Neural cell (in vitro differentiated cells): ENCODE data around the gene GABRD. TPM values are rescaled to one million over a fixed set of nuclear protein-coding genes. Genes with fewer than 3 reads are reported as not detected.

Experiments
- H2AFZ ChIP-seq: fragments of 200-600, 300-800 bp; sonication (generic), shearing (Covaris generic); 2 replicates; pipeline ENCODE4 v1.6.0; 2014; ENCODE audit warnings: low read depth, mild to moderate bottlenecking, antibody characterized with exemption, low read length, moderate library complexity
- H3F3A ChIP-seq: fragments of 200-600 bp; shearing (Covaris generic); 2 replicates; pipeline ENCODE4 v1.6.1; 2016; ENCODE audit warnings: mild to moderate bottlenecking, moderate library complexity, mixed read lengths, antibody characterized with exemption, low read length; ENCODE audit not compliant: insufficient read depth, poor library complexity, severe bottlenecking
- H3K27ac ChIP-seq: fragments of 200-600, 300-800 bp; sonication (generic), shearing (Covaris generic); 2 replicates; pipeline ENCODE4 v1.5.1; 2014; ENCODE audit warnings: mild to moderate bottlenecking, low read length, moderate library complexity
- H3K27me3 ChIP-seq: fragments of 300-800, 200-600 bp; sonication (generic), shearing (Covaris generic); 2 replicates; pipeline ENCODE4 v1.6.0; 2014; ENCODE audit warnings: mild to moderate bottlenecking, low read depth, low read length, moderate library complexity; ENCODE audit not compliant: insufficient read depth
- H3K36me3 ChIP-seq: fragments of 300-800, 200-600 bp; sonication (generic), shearing (Covaris generic); 2 replicates; pipeline ENCODE4 v1.5.1; 2014; ENCODE audit warnings: mild to moderate bottlenecking, antibody characterized with exemption, low read length, moderate library complexity; ENCODE audit not compliant: insufficient read depth
- H3K4me2 ChIP-seq: fragments of 300-800, 200-600 bp; sonication (generic), shearing (Covaris generic); 2 replicates; pipeline ENCODE4 v1.6.0; 2014; ENCODE audit warnings: mild to moderate bottlenecking, low read length
- H3K4me3 ChIP-seq: fragments of 300-800, 200-600 bp; sonication (generic), shearing (Covaris generic); 2 replicates; pipeline ENCODE4 v1.5.1; 2014; ENCODE audit warnings: mild to moderate bottlenecking, low read length, moderate library complexity
- H3K79me2 ChIP-seq: fragments of 200-600 bp; shearing (Covaris generic); replicated peaks from 2 replicates; pipeline ENCODE4 v1.6.0; 2014; ENCODE audit warnings: mild to moderate bottlenecking, low read length, moderate library complexity; ENCODE audit not compliant: insufficient read depth
- H3K9ac ChIP-seq: fragments of 300-800, 200-600 bp; sonication (generic), shearing (Covaris generic); 2 replicates; pipeline ENCODE4 v1.6.1; 2016; ENCODE audit warnings: mild to moderate bottlenecking, low read length, mixed read lengths
- H3K9me2 ChIP-seq: fragments of 200-600 bp; shearing (Covaris generic); 2 replicates; pipeline ENCODE4 v1.6.1; 2016; ENCODE audit warnings: mild to moderate bottlenecking, low read length, mixed read lengths; ENCODE audit not compliant: insufficient read depth
- H3K9me3 ChIP-seq: fragments of 200-600, 300-800 bp; sonication (generic), shearing (Covaris generic); 2 replicates; pipeline ENCODE4 v1.6.1; 2016; ENCODE audit warnings: mild to moderate bottlenecking, mixed run types, low read length, moderate library complexity, mixed read lengths
- H4K20me1 ChIP-seq: fragments of 200-600 bp; shearing (Covaris generic); 2 replicates; pipeline ENCODE4 v1.6.1; 2016; ENCODE audit warnings: mild to moderate bottlenecking, mixed run types; ENCODE audit not compliant: insufficient read depth
- CTCF ChIP-seq: fragments of 450-650 bp; IDR thresholded peaks from 2 replicates; pipeline ENCODE4 v1.5.1; 2014; ENCODE audit warnings: antibody characterized with exemption, mild to moderate bottlenecking, moderate library complexity; ENCODE audit not compliant: poor library complexity, severe bottlenecking
- EP300 ChIP-seq: fragments of 450-650 bp; conservative IDR thresholded peaks from 2 replicates; pipeline ENCODE4 v1.6.1; 2014; ENCODE audit warnings: antibody characterized with exemption, mild to moderate bottlenecking, moderate library complexity; ENCODE audit not compliant: poor library complexity, severe bottlenecking
- EZH2 ChIP-seq: fragments of 200-600, 300-800 bp; shearing (Covaris generic), sonication (generic); IDR thresholded peaks from 2 replicates; pipeline ENCODE4 v1.6.1; 2014; ENCODE audit warnings: antibody characterized with exemption, low read length, borderline replicate concordance, mild to moderate bottlenecking; ENCODE audit not compliant: insufficient read depth, poor library complexity, severe bottlenecking
- MXI1 ChIP-seq: fragments of 450-650 bp; conservative IDR thresholded peaks from 2 replicates; pipeline ENCODE4 v1.6.1; 2014; ENCODE audit warnings: antibody characterized with exemption, mild to moderate bottlenecking; ENCODE audit not compliant: poor library complexity, severe bottlenecking
- POLR2AphosphoS5 ChIP-seq: IDR thresholded peaks from 2 replicates; pipeline ENCODE4 v1.6.1; 2012
- RAD21 ChIP-seq: fragments of 450-650 bp; conservative IDR thresholded peaks from 2 replicates; pipeline ENCODE4 v1.6.1; 2014; ENCODE audit warnings: antibody characterized with exemption, mild to moderate bottlenecking, moderate library complexity
- REST ChIP-seq: IDR thresholded peaks from 2 replicates; pipeline ENCODE4 v1.6.1; 2012; ENCODE audit warnings: borderline replicate concordance
- SMC3 ChIP-seq: fragments of 450-650 bp; conservative IDR thresholded peaks from 2 replicates; pipeline ENCODE4 v1.6.1; 2014; ENCODE audit warnings: antibody characterized with exemption, mild to moderate bottlenecking, moderate library complexity; ENCODE audit not compliant: poor library complexity
- TAF1 ChIP-seq: IDR thresholded peaks from 2 replicates; pipeline ENCODE4 v1.6.1; 2012; ENCODE audit warnings: low read depth
- polyA plus RNA-seq: library from polyadenylated mRNA; depleted of rRNA; stranded (reverse); fragments of >200 nt; gene quantifications from 2 replicates; pipeline ENCODE4 v1.2.3, GENCODE V29; 2014

Gene GABRD
- polyA plus RNA-seq, 1 donor from 2014 or later: 0.85 TPM

GRCh38 chr1:2060072-2060471 is 40.9 kb downstream of the GABRD start:
- Histone ChIP-seq H3K9me3 (no peaks in the 10 kb centered on the region), H3K79me2 (no peaks in the 10 kb centered on the region), H3K9me2 (no peaks in the 10 kb centered on the region), H3K27me3 (no peaks in the 10 kb centered on the region), H3K4me2 (no peak overlapping the region), H3K4me3 (no peak overlapping the region), H3K36me3 (peaks cover 3% of the 10 kb centered on the region), H3K27ac (no peak overlapping the region), H3F3A (no peaks in the 10 kb centered on the region), H2AFZ (no peak overlapping the region), H4K20me1 (no peaks in the 10 kb centered on the region), H3K9ac (no peak overlapping the region)
- TF ChIP-seq EZH2: no peak
- TF ChIP-seq SMC3: no peak

- Histone ChIP-seq H3F3A (no peaks in the 10 kb centered on the region), H3K27ac (no peak overlapping the region), H3K27me3 (no peaks in the 10 kb centered on the region), H3K9me2 (no peaks in the 10 kb centered on the region), H3K9ac (no peak overlapping the region), H3K79me2 (no peaks in the 10 kb centered on the region), H2AFZ (no peak overlapping the region), H3K4me2 (no peak overlapping the region), H4K20me1 (no peaks in the 10 kb centered on the region), H3K9me3 (no peaks in the 10 kb centered on the region), H3K36me3 (peaks cover 3% of the 10 kb centered on the region), H3K4me3 (no peak overlapping the region)
- TF ChIP-seq MXI1 (no peak), POLR2AphosphoS5 (no peak), REST (no peak), CTCF (no peak), TAF1 (no peak), EZH2 (no peak), SMC3 (no peak), RAD21 (no peak), EP300 (no peak)
These were observed 41.4 kb downstream of the GABRD start for GRCh38 chr1:2060535-2060934.
